Adrenal gland (tissue), 12 donors: Measurements from ENCODE around the gene SMIM44. TPM values are rescaled to one million over a fixed set of nuclear protein-coding genes. Genes with fewer than 3 reads are reported as not detected.

Experiments
- DNase-seq, 7 donors: peaks; one replicate each; pipeline ENCODE4 v3.0.0-alpha.2; 2019 to 2020
- H3K27ac ChIP-seq, 5 donors: fragments of 200-600 bp; sonication (generic) in 4 of 5; 1 replicate in 3 of 5; 2 replicates in 2 of 5; pipeline versions ENCODE4 v1.5.1 to v1.8.0; 2016 to 2020; ENCODE audit warnings: mild to moderate bottlenecking in 1 of 5
- H3K27me3 ChIP-seq: fragments of 200-600 bp; 2 replicates; pipeline ENCODE4 v1.8.0; 2021
- H3K36me3 ChIP-seq, 2 donors: fragments of 200-600 bp; replicated peaks in 1 of 2; 1 replicate in 1 of 2; 2 replicates in 1 of 2; pipeline versions ENCODE4 v1.5.1 to v1.8.0; 2018 to 2022
- H3K4me1 ChIP-seq, 2 donors: fragments of 200-600 bp; replicated peaks in 1 of 2; 1 replicate in 1 of 2; 2 replicates in 1 of 2; pipeline versions ENCODE4 v1.5.1 to v1.8.0; 2018 to 2021
- H3K4me3 ChIP-seq, 4 donors: fragments of 200-600 bp; sonication (generic) in 3 of 4; one replicate each; pipeline ENCODE4 v1.5.1; 2016 to 2018
- H3K9me3 ChIP-seq, 3 donors: fragments of 200-600 bp; sonication (generic) in 1 of 3; replicated peaks in 1 of 3; 1 replicate in 2 of 3; 2 replicates in 1 of 3; pipeline versions ENCODE4 v1.5.1 to v1.8.0; 2016 to 2021
- POLR2A ChIP-seq, 2 donors: fragments of 450-650 bp; IDR thresholded peaks; one replicate each; pipeline ENCODE4 v1.6.1; 2017; ENCODE audit warnings: antibody characterized with exemption in 2 of 2, mild to moderate bottlenecking in 2 of 2, moderate library complexity in 1 of 2
- WGBS, 4 donors: extraction: QIAGEN DNeasy Blood & Tissue Kit in 2 of 4; methylation state at CpG; one replicate each; pipeline versions ENCODE4 v1.1.5 to v1.1.7; 2013 to 2017; 5-methylcytosine and 5-hydroxymethylcytosine counted together
- intact Hi-C, 2 donors: fragments of 100-400 bp; cut with DNase I; formaldehyde crosslinking; loops; one replicate each; pipeline versions ENCODE4 v1.14.1 to v1.15.0; 2022 to 2023
- polyA plus RNA-seq, 3 donors: library from polyadenylated mRNA; stranded (reverse); fragments of 200-250 nt in 2 of 3; fragments of 350-450 nt in 1 of 3; fragmentation: Illumina TruSeq in 1 of 3; extraction: RNeasy Lipid Tissue Mini Kit (QIAGEN cat#74804) in 1 of 3; gene quantifications; one replicate each; pipeline ENCODE4 v1.2.3, GENCODE V29; 2013 to 2014
- total RNA-seq, 9 donors: library from RNA; depleted of rRNA in 4 of 9; stranded (reverse); fragments of >200 nt in 4 of 9; fragments of 120-200 nt in 1 of 9; fragmentation: NEBNext Ultra II Directional in 1 of 9; extraction: Animal tissue kit (Norgen Biotek cat#: 25700) in 1 of 9; gene quantifications; one replicate each; pipeline versions ENCODE4 v1.1.0 to v1.2.4, GENCODE V29; 2013 to 2023
- TF ChIP-seq, protein P1 (sequence below), 6 experiments: fragments of 450-650 bp in 4 of 6; fragments of 200-600 bp in 2 of 6; sonication (generic) in 1 of 6; IDR thresholded peaks; 1 replicate in 5 of 6; 2 replicates in 1 of 6; pipeline versions ENCODE4 v1.5.1 to v1.8.0; 2016 to 2021; ENCODE audit warnings: antibody characterized with exemption in 6 of 6, mild to moderate bottlenecking in 2 of 6, moderate library complexity in 1 of 6
- donor health status: healthy with polysubstance abuse.
- donor health status: Bipolar disorder and iron deficiency.
- donor health status: DM: yes; HTN: yes; CAD: no.
- donor health status: DM: no; HTN: no; CAD: no.
- donor health status: DM: no; HTN: no; CAD: no.
- donor health status: DM: yes; HTN: yes; CAD: no.

Gene SMIM44
- total and polyA plus RNA-seq, 12 donors = not detected

DNA sequence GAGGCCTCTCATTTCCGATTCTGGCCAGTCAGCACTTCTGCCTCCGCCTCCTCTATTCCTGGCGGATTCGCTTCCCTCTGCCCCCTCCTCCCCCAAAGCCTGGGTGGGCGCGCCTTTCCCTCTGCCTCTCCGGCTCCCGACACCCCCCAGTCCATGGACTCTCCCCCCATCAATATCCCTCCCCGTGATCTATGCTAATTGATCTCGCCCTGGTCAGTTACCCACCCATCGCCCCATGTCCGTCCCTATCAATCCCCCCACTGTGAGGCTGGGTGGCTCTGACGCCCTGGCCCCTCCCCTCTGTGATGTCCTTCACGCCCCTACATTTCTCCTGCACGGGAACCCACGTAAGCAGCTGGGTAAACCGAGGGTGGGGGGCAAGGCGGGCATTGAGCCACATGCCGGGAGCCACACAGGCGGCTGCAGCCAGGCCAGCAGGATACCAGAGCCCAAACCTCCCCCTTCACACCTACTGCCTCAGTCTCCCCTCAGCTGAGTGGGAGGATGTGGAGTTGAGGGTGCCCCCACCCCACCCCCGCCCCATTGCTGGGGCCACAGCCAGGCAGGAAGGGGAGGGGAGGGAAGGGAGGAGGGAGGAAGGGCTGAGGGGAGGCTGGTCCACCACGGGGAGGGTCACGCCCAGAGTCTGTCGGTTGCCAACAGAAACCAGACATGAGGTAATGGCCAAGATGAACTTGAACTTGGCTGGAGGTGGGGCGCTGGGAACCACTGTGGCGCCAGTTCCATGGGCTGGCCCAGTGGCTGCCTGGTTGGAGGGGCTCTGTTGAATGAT is 24.0 kb downstream of the SMIM44 start:
- Histone ChIP-seq H3K9me3 (no peaks in the 10 kb centered on the region), H3K27me3 (no peaks in the 10 kb centered on the region), H3K4me3 (no peak overlapping the region), H3K4me1 (peaks cover 30 to 42% of the 10 kb centered on the region in 2 donors), H3K27ac (peak overlapping the region; percentile 72 to 96 (median 73)), H3K36me3 (peaks cover 0 to 66% of the 10 kb centered on the region in 2 donors)
- TF ChIP-seq POLR2A (IDR thresholded peaks at IDR 0.05) = no peak
- TF ChIP-seq, protein P1, sequence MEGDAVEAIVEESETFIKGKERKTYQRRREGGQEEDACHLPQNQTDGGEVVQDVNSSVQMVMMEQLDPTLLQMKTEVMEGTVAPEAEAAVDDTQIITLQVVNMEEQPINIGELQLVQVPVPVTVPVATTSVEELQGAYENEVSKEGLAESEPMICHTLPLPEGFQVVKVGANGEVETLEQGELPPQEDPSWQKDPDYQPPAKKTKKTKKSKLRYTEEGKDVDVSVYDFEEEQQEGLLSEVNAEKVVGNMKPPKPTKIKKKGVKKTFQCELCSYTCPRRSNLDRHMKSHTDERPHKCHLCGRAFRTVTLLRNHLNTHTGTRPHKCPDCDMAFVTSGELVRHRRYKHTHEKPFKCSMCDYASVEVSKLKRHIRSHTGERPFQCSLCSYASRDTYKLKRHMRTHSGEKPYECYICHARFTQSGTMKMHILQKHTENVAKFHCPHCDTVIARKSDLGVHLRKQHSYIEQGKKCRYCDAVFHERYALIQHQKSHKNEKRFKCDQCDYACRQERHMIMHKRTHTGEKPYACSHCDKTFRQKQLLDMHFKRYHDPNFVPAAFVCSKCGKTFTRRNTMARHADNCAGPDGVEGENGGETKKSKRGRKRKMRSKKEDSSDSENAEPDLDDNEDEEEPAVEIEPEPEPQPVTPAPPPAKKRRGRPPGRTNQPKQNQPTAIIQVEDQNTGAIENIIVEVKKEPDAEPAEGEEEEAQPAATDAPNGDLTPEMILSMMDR (IDR thresholded peaks at IDR 0.05) = no peak
- peak; percentile 90 to 97 (median 94) for DNase-seq
- WGBS, 4 donors = 14 to 21% (median 15%) methylated on average over 17 to 26 of the region's 26 CpGs
- intact Hi-C loops = no loop called here

DNA sequence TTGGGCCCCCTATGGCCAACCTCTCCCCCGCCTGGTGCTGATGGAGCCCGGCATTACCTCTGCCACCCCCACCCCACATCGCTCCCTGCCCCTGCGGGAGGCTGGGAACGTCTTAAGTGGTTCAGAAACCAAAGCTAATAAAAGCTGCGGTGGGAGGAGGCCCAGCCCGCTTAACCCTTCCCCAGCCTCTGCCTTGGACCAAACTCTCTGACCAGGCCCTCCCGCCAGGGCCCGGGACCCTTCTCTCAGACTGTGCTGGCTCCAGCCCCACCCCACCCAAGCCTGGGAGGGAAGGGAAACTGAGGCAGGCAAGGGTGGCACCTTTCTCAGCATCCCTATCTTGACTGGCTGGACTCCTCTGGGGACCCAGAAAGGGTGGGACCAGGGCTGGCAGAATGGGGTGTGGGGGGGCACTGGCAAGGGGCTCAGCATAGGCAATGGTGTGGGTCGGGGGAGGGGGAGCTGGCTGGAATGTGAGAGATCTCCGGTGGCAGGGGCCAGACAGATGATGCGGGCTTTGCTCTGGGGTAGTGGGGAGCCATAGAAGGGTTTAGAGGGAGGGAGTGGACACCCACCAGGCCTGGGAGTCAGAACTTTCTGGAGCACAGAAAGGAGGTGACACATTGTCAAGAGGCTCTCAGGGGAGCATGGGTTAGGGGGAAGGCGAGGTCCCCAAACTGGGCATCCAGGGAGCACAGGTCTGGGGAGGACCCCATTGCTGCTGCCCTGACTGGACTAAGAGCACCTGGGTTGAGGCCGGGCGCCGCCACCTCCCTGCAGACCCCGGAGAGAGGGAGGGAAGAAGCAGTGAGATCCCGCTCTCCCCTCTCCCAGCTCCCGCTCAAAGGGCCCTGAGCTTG is 24.8 kb downstream of the SMIM44 start:
- WGBS, 4 donors = 42 to 55% (median 43%) methylated on average over 11 to 19 of the region's 19 CpGs
- Histone ChIP-seq H3K4me1 (peaks cover 30 to 40% of the 10 kb centered on the region in 2 donors), H3K27ac (peak overlapping the region; percentile 72 to 96 (median 73)), H3K36me3 (peaks cover 0 to 68% of the 10 kb centered on the region in 2 donors), H3K4me3 (no peak overlapping the region), H3K9me3 (no peaks in the 10 kb centered on the region), H3K27me3 (no peaks in the 10 kb centered on the region)
- peak in 1 of 7 donors; percentile 59 for DNase-seq
- TF ChIP-seq, protein P1 (IDR thresholded peaks at IDR 0.05) = no peak
- no peak for TF ChIP-seq POLR2A (IDR thresholded peaks at IDR 0.05)
- intact Hi-C loops = no loop called here

DNA sequence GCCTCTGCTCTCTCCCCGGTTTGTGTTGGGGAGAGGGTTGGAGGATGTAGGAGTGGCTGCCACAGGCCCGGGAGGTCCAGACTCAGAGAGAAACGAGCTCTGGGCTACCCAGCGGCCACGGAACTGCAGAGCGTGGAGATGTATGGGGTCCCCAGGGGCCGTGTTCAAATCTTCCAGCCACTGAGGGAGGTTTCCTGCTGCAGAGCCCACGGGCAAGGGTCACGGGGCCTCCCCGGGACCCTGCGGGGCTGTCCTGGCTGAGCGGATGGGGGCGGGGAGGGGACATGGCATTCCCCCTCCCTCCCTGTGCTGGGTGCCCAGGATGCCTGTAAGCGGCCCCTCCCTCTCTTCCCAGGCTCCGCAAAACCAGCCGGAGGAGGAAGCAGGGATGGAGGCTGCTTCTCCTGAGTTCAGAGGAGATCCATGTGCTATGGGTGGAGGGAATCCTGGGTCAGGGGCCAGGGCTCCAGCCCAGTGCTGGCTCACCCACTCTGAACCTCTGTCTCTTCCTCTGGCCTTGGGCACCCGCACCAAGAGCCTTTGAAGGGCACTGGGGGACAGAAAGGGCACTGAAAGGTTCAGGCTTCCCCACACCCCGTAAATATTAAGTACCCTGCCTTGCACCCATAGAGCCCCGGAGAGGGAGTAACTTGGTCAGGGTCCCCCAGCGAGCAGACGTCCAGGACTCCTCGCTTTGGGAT is 25.6 kb downstream of the SMIM44 start:
- Histone ChIP-seq H3K4me3 (no peak overlapping the region), H3K4me1 (peaks cover 30 to 40% of the 10 kb centered on the region in 2 donors), H3K36me3 (peaks cover 0 to 68% of the 10 kb centered on the region in 2 donors), H3K9me3 (no peaks in the 10 kb centered on the region), H3K27me3 (no peaks in the 10 kb centered on the region), H3K27ac (peak overlapping the region; percentile 72 to 96 (median 73))
- intact Hi-C loops = no loop called here
- DNase-seq = peak in 2 of 7 donors; percentile 41 to 58
- 41 to 43% (median 42%) methylated on average over 14 to 22 of the region's 22 CpGs for WGBS, 4 donors
- TF ChIP-seq, protein P1 (IDR thresholded peaks at IDR 0.05) = no peak
- TF ChIP-seq POLR2A (IDR thresholded peaks at IDR 0.05) = no peak
